ENCODE data around the gene ZDHHC18.

DNA sequence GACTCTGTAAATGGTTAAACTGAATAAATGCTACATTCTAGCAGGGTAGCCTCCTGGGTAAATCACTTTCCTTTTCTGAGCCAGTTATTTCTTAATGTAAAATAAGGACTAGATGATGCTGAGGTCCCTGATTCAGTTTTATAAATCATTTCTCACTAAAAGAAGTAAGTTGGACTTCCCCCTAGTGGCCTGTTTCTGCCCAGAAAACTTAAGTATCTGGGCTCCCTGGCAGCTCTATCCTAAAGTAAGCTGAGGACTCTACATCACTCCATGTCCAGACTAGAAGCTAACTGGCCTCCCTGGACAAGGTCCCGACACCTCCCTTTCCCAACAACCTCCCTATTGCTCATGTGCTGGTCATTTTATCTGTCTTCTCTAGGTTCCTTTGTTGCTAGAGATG is 60.6 kb downstream of the ZDHHC18 start:
- TF ChIP-seq, protein P1, sequence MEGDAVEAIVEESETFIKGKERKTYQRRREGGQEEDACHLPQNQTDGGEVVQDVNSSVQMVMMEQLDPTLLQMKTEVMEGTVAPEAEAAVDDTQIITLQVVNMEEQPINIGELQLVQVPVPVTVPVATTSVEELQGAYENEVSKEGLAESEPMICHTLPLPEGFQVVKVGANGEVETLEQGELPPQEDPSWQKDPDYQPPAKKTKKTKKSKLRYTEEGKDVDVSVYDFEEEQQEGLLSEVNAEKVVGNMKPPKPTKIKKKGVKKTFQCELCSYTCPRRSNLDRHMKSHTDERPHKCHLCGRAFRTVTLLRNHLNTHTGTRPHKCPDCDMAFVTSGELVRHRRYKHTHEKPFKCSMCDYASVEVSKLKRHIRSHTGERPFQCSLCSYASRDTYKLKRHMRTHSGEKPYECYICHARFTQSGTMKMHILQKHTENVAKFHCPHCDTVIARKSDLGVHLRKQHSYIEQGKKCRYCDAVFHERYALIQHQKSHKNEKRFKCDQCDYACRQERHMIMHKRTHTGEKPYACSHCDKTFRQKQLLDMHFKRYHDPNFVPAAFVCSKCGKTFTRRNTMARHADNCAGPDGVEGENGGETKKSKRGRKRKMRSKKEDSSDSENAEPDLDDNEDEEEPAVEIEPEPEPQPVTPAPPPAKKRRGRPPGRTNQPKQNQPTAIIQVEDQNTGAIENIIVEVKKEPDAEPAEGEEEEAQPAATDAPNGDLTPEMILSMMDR (IDR thresholded peaks at IDR 0.05; ENCODE audit: low read depth, low read length), result peak; percentile 31
- no peak for TF ChIP-seq EZH2phosphoT487 (IDR thresholded peaks at IDR 0.05; ENCODE audit: low read depth)

Measured in OCI-LY3 (cell line).